Esophagus muscularis mucosa (tissue), 4 donors: Measurements from ENCODE around the gene DDHD1. TPM values are rescaled to one million over a fixed set of nuclear protein-coding genes. Genes with fewer than 3 reads are reported as not detected.

ENCODE experiments used
- DNase-seq: peaks from one replicate; pipeline ENCODE4 v3.0.0-alpha.2; 2017; ENCODE audit errors: extremely low spot score
- H3K27ac ChIP-seq, 4 donors: fragments of 200-600 bp; sonication (generic); replicated peaks in 1 of 4; 1 replicate in 3 of 4; 2 replicates in 1 of 4; pipeline ENCODE4 v1.5.1; 2016 to 2019; ENCODE audit warnings: mild to moderate bottlenecking in 1 of 4
- H3K27me3 ChIP-seq, 4 donors: fragments of 200-600 bp; sonication (generic); one replicate each; pipeline versions ENCODE4 v1.5.1 to v1.6.0; 2016 to 2019
- H3K36me3 ChIP-seq, 4 donors: fragments of 200-600 bp; sonication (generic); one replicate each; pipeline ENCODE4 v1.5.1; 2016 to 2019
- H3K4me1 ChIP-seq, 4 donors: fragments of 200-600 bp; sonication (generic); one replicate each; pipeline ENCODE4 v1.5.1; 2016 to 2019
- H3K4me3 ChIP-seq, 4 donors: fragments of 200-600 bp; sonication (generic); 1 replicate in 2 of 4; 2 replicates in 2 of 4; pipeline ENCODE4 v1.5.1; 2016 to 2019; ENCODE audit warnings: mild to moderate bottlenecking in 4 of 4, moderate library complexity in 1 of 4
- H3K9me3 ChIP-seq, 4 donors: fragments of 200-600 bp; sonication (generic); 1 replicate in 3 of 4; 2 replicates in 1 of 4; pipeline ENCODE4 v1.5.1; 2016 to 2019
- CTCF ChIP-seq, 3 experiments: fragments of 200-600 bp in 2 of 3; fragments of 450-650 bp in 1 of 3; sonication (generic) in 2 of 3; IDR thresholded peaks; one replicate each; pipeline ENCODE4 v1.5.1; 2017 to 2019; ENCODE audit warnings: antibody characterized with exemption in 3 of 3, mild to moderate bottlenecking in 2 of 3, moderate library complexity in 1 of 3
- EP300 ChIP-seq: sonication (generic); formaldehyde crosslinking; IDR thresholded peaks from one replicate; pipeline ENCODE4 v1.6.1; 2017; ENCODE audit warnings: antibody characterized with exemption
- POLR2A ChIP-seq: fragments of 450-650 bp; IDR thresholded peaks from one replicate; pipeline ENCODE4 v1.6.1; 2017; ENCODE audit warnings: antibody characterized with exemption, moderate library complexity, mild to moderate bottlenecking, low read depth
- POLR2AphosphoS5 ChIP-seq, 2 donors: sonication (generic); formaldehyde crosslinking; IDR thresholded peaks; one replicate each; pipeline ENCODE4 v1.6.1; 2017; ENCODE audit warnings: antibody characterized with exemption in 2 of 2
- WGBS: methylation state at CpG from one replicate; pipeline ENCODE4 v1.1.5; 2018; 5-methylcytosine and 5-hydroxymethylcytosine counted together
- intact Hi-C: fragments of 100-400 bp; cut with DNase I; formaldehyde crosslinking; loops from one replicate; pipeline ENCODE4 v1.15.1; 2023
- total RNA-seq, 4 donors: library from RNA; depleted of rRNA; stranded (reverse); fragments of >200 nt; gene quantifications; one replicate each; pipeline versions ENCODE4 v1.1.0 to v1.2.1, GENCODE V29; 2016

The DDHD1 gene
- total RNA-seq, 4 donors from 2014 or later = 15.4 to 19.9 (median 16.2) TPM

- no peak for DNase-seq
- intact Hi-C loops = no loop called here
- peaks cover under 1 to 11% (median 4%) of the 10 kb centered on the region in 4 donors for H3K4me1 ChIP-seq
- H3K9me3 ChIP-seq = no peaks in the 10 kb centered on the region
- H3K27me3 ChIP-seq = no peaks in the 10 kb centered on the region
- TF ChIP-seq CTCF (IDR thresholded peaks at IDR 0.05) (no peak), POLR2AphosphoS5 (IDR thresholded peaks at IDR 0.05) (no peak), POLR2A (no peak), EP300 (no peak)
- WGBS = 82% methylated on average over 2 of the region's 2 CpGs
- peaks cover 0 to 4% (median 0%) of the 10 kb centered on the region in 4 donors for H3K36me3 ChIP-seq
- peak overlapping the region in 1 of 4 donors; percentile 37 for H3K27ac ChIP-seq
- no peak overlapping the region for H3K4me3 ChIP-seq
These were observed 104.5 kb downstream of the DDHD1 start for GRCh38 chr14:53048631-53049030.

GRCh38 chr14:53047307-53048069 is 105.6 kb downstream of the DDHD1 start:
- Histone ChIP-seq H3K4me1 (peaks cover 12 to 22% (median 15%) of the 10 kb centered on the region in 4 donors), H3K36me3 (peaks cover 0 to 4% (median 0%) of the 10 kb centered on the region in 4 donors), H3K27me3 (no peaks in the 10 kb centered on the region), H3K27ac (no peak overlapping the region), H3K4me3 (no peak overlapping the region), H3K9me3 (no peaks in the 10 kb centered on the region)
- no peak for DNase-seq
- 91% methylated on average over 5 of the region's 5 CpGs for WGBS
- intact Hi-C loops = no loop called here
- TF ChIP-seq CTCF (IDR thresholded peaks at IDR 0.05) = no peak
- no peak for TF ChIP-seq POLR2A
- no peak for TF ChIP-seq EP300
- no peak for TF ChIP-seq POLR2AphosphoS5 (IDR thresholded peaks at IDR 0.05)

GRCh38 chr14:53044486-53044885 is 108.6 kb downstream of the DDHD1 start:
- WGBS = 90% methylated on average over 2 of the region's 2 CpGs
- Histone ChIP-seq H3K27me3 (no peaks in the 10 kb centered on the region), H3K4me3 (no peak overlapping the region), H3K36me3 (peaks cover 0 to under 1% (median 0%) of the 10 kb centered on the region in 4 donors), H3K4me1 (peaks cover 37 to 50% (median 43%) of the 10 kb centered on the region in 4 donors), H3K27ac (no peak overlapping the region), H3K9me3 (no peaks in the 10 kb centered on the region)
- TF ChIP-seq CTCF (IDR thresholded peaks at IDR 0.05) (no peak), POLR2AphosphoS5 (IDR thresholded peaks at IDR 0.05) (no peak), EP300 (no peak), POLR2A (no peak)
- no peak for DNase-seq
- intact Hi-C loops = no loop called here

- H3K4me3 ChIP-seq = peak overlapping the region in 3 of 4 donors; percentile 16 to 34 (median 18)
These were observed 110.0 kb downstream of the DDHD1 start for GRCh38 chr14:53043027-53043581.

More at GRCh38 chr14:53043027-53043581, 110.0 kb downstream of the DDHD1 start:
- 35% methylated on average over 7 of the region's 7 CpGs for WGBS
- H3K27ac ChIP-seq = peak overlapping the region; percentile 64 to 71 (median 68)
- H3K36me3 ChIP-seq = peaks cover 0 to 8% (median 0%) of the 10 kb centered on the region in 4 donors
- intact Hi-C loops = no loop called here
- DNase-seq = no peak
- H3K27me3 ChIP-seq = no peaks in the 10 kb centered on the region
- peaks cover 37 to 45% (median 41%) of the 10 kb centered on the region in 4 donors for H3K4me1 ChIP-seq
- TF ChIP-seq CTCF (IDR thresholded peaks at IDR 0.05) (no peak), POLR2AphosphoS5 (IDR thresholded peaks at IDR 0.05) (peak in 1 of 2 donors; percentile 13)
- H3K9me3 ChIP-seq = no peaks in the 10 kb centered on the region
